GM23338 (cell line): ENCODE results near the gene ARHGAP42.
"Not testable (repeated sequence)": the region's sequence is repeated elsewhere in the genome, so short reads cannot be mapped to it uniquely, and the experiment has no call there.

Experiments used
- CREB1 ChIP-seq: fragments of 250-450 bp; sonication (Bioruptor Pico); IDR thresholded peaks from 2 replicates; pipeline ENCODE4 v1.5.0; 2020; ENCODE audit warnings: low read depth, mild to moderate bottlenecking, moderate library complexity
- EZH2 ChIP-seq: fragments of 200-600 bp; sonication (generic); IDR thresholded peaks from one replicate; pipeline ENCODE4 v1.8.0; 2017; ENCODE audit warnings: antibody characterized with exemption, mild to moderate bottlenecking, low read depth; ENCODE audit not compliant: unreplicated experiment
- EZH2phosphoT487 ChIP-seq: fragments of 200-600 bp; sonication (generic); IDR thresholded peaks from one replicate; pipeline ENCODE4 v1.8.1; 2018; ENCODE audit warnings: antibody characterized with exemption; ENCODE audit not compliant: unreplicated experiment
- JUNB ChIP-seq: IDR thresholded peaks from one replicate; pipeline ENCODE4 v1.6.1; 2016; ENCODE audit warnings: antibody characterized with exemption; ENCODE audit not compliant: unreplicated experiment
- NANOG ChIP-seq: IDR thresholded peaks from 2 replicates; pipeline ENCODE4 v1.6.1; 2016; ENCODE audit warnings: antibody characterized with exemption, borderline replicate concordance
- POLR2AphosphoS5 ChIP-seq: IDR thresholded peaks from 2 replicates; pipeline ENCODE4 v1.6.1; 2016; ENCODE audit warnings: antibody characterized with exemption, low read depth
- STAT1 ChIP-seq: IDR thresholded peaks from one replicate; pipeline ENCODE4 v1.6.1; 2016; ENCODE audit warnings: antibody characterized with exemption; ENCODE audit not compliant: unreplicated experiment
- ZNF114 ChIP-seq: fragments of 250-450 bp; sonication (Bioruptor Pico); IDR thresholded peaks from 2 replicates; pipeline ENCODE4 v1.5.0; 2020; ENCODE audit warnings: mild to moderate bottlenecking, moderate library complexity
- ZNF331 ChIP-seq: fragments of 250-450 bp; sonication (Bioruptor Pico); IDR thresholded peaks from 2 replicates; pipeline ENCODE4 v1.5.0; 2020; ENCODE audit warnings: low read depth, mild to moderate bottlenecking, moderate library complexity
- TF ChIP-seq, protein P1 (sequence below), 2 experiments: fragments of 200-600 bp in 1 of 2; sonication (generic) in 1 of 2; conservative IDR thresholded peaks; 2 replicates each; pipeline versions ENCODE4 v1.5.1 to v1.6.1; 2016 to 2017; ENCODE audit warnings: antibody characterized with exemption in 2 of 2, low read depth in 2 of 2, mild to moderate bottlenecking in 2 of 2, moderate library complexity in 1 of 2
- TF ChIP-seq, protein P2 (sequence below): IDR thresholded peaks from one replicate; pipeline ENCODE4 v1.6.1; 2018; ENCODE audit warnings: antibody characterized with exemption; ENCODE audit not compliant: unreplicated experiment
- TF ChIP-seq, protein P3 (sequence below): IDR thresholded peaks from 2 replicates; pipeline ENCODE4 v1.6.1; 2016; ENCODE audit warnings: antibody characterized with exemption

DNA sequence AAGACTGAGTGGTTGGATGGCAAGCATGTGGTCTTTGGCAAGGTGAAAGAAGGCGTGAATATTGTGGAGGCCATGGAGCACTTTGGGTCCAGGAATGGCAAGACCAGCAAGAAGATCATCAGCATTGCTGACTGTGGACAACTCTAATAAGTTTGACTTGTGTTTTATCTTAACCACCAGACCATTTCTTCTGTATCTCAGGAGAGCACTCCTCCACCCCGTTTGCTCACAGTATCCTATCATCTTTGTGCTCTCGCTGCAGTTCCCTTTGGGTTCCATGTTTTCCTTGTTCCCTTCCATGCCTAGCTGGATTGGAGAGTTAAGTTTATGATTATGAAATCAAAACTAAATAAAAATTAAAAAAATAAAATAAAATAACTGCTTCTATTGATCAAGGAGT, 20.3 kb upstream of the ARHGAP42 start:
- TF ChIP-seq, protein P1, sequence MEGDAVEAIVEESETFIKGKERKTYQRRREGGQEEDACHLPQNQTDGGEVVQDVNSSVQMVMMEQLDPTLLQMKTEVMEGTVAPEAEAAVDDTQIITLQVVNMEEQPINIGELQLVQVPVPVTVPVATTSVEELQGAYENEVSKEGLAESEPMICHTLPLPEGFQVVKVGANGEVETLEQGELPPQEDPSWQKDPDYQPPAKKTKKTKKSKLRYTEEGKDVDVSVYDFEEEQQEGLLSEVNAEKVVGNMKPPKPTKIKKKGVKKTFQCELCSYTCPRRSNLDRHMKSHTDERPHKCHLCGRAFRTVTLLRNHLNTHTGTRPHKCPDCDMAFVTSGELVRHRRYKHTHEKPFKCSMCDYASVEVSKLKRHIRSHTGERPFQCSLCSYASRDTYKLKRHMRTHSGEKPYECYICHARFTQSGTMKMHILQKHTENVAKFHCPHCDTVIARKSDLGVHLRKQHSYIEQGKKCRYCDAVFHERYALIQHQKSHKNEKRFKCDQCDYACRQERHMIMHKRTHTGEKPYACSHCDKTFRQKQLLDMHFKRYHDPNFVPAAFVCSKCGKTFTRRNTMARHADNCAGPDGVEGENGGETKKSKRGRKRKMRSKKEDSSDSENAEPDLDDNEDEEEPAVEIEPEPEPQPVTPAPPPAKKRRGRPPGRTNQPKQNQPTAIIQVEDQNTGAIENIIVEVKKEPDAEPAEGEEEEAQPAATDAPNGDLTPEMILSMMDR (conservative IDR thresholded peaks at IDR 0.05; ENCODE audit: low read depth in 2 of 2) = not testable (repeated sequence)
- not testable (repeated sequence) for TF ChIP-seq CREB1 (CRISPR knock-in tag); EZH2; POLR2AphosphoS5; EZH2phosphoT487; ZNF114 (CRISPR knock-in tag); ZNF331; JUNB; STAT1; NANOG
- TF ChIP-seq, protein P2, sequence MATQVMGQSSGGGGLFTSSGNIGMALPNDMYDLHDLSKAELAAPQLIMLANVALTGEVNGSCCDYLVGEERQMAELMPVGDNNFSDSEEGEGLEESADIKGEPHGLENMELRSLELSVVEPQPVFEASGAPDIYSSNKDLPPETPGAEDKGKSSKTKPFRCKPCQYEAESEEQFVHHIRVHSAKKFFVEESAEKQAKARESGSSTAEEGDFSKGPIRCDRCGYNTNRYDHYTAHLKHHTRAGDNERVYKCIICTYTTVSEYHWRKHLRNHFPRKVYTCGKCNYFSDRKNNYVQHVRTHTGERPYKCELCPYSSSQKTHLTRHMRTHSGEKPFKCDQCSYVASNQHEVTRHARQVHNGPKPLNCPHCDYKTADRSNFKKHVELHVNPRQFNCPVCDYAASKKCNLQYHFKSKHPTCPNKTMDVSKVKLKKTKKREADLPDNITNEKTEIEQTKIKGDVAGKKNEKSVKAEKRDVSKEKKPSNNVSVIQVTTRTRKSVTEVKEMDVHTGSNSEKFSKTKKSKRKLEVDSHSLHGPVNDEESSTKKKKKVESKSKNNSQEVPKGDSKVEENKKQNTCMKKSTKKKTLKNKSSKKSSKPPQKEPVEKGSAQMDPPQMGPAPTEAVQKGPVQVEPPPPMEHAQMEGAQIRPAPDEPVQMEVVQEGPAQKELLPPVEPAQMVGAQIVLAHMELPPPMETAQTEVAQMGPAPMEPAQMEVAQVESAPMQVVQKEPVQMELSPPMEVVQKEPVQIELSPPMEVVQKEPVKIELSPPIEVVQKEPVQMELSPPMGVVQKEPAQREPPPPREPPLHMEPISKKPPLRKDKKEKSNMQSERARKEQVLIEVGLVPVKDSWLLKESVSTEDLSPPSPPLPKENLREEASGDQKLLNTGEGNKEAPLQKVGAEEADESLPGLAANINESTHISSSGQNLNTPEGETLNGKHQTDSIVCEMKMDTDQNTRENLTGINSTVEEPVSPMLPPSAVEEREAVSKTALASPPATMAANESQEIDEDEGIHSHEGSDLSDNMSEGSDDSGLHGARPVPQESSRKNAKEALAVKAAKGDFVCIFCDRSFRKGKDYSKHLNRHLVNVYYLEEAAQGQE = not testable (repeated sequence)
- TF ChIP-seq, protein P3, sequence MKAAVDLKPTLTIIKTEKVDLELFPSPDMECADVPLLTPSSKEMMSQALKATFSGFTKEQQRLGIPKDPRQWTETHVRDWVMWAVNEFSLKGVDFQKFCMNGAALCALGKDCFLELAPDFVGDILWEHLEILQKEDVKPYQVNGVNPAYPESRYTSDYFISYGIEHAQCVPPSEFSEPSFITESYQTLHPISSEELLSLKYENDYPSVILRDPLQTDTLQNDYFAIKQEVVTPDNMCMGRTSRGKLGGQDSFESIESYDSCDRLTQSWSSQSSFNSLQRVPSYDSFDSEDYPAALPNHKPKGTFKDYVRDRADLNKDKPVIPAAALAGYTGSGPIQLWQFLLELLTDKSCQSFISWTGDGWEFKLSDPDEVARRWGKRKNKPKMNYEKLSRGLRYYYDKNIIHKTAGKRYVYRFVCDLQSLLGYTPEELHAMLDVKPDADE = not testable (repeated sequence)
